ENCODE data around the gene ZBTB38. TPM values are rescaled to one million over a fixed set of nuclear protein-coding genes. Genes with fewer than 3 reads are reported as not detected.

The ZBTB38 gene
- total RNA-seq, 4 donors from 2014 or later: 65.8 to 101 (median 85.9) TPM

- TF ChIP-seq, protein P1, sequence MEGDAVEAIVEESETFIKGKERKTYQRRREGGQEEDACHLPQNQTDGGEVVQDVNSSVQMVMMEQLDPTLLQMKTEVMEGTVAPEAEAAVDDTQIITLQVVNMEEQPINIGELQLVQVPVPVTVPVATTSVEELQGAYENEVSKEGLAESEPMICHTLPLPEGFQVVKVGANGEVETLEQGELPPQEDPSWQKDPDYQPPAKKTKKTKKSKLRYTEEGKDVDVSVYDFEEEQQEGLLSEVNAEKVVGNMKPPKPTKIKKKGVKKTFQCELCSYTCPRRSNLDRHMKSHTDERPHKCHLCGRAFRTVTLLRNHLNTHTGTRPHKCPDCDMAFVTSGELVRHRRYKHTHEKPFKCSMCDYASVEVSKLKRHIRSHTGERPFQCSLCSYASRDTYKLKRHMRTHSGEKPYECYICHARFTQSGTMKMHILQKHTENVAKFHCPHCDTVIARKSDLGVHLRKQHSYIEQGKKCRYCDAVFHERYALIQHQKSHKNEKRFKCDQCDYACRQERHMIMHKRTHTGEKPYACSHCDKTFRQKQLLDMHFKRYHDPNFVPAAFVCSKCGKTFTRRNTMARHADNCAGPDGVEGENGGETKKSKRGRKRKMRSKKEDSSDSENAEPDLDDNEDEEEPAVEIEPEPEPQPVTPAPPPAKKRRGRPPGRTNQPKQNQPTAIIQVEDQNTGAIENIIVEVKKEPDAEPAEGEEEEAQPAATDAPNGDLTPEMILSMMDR (IDR thresholded peaks at IDR 0.05): no peak
- no peak for TF ChIP-seq POLR2AphosphoS5 (IDR thresholded peaks at IDR 0.05)
- TF ChIP-seq POLR2A (IDR thresholded peaks at IDR 0.05): no peak
- TF ChIP-seq EP300 (IDR thresholded peaks at IDR 0.05): no peak
- Histone ChIP-seq H3K27ac (no peak overlapping the region), H3K4me3 (no peak overlapping the region), H3K9me3 (no peaks in the 10 kb centered on the region), H3K36me3 (no peaks in the 10 kb centered on the region), H3K27me3 (no peaks in the 10 kb centered on the region), H3K4me1 (no peaks in the 10 kb centered on the region)
- 62% methylated on average over 5 of the region's 5 CpGs for WGBS
- DNase-seq (ENCODE audit: low spot score in 2 of 2): no peak
Measured at GRCh38 chr3:141346418-141346817, 21.9 kb upstream of the ZBTB38 start.

DNA sequence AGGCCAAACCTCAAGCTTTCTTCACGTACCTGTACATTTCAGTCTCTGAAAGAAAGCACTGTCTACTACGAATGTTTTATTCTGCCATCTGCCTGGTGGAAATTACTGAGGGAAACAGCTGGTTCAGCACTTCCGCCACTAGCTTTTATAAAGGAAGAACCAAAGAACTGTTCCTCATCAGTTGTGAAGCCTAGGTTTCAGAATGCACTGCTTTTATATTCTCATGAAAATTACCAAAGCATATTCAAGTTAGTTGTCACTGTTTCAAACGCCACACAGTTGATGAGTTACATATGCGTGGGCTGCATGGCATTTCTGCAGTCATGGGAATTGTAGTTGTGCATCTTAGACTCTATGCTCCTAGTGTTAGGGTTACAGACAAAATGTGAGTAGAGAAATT is 21.5 kb upstream of the ZBTB38 start:
- H3K27ac ChIP-seq: no peak overlapping the region
- no peaks in the 10 kb centered on the region for H3K4me1 ChIP-seq
- 70% methylated on average over 5 of the region's 5 CpGs for WGBS
- no peaks in the 10 kb centered on the region for H3K27me3 ChIP-seq
- H3K36me3 ChIP-seq: no peaks in the 10 kb centered on the region
- no peak for TF ChIP-seq POLR2A (IDR thresholded peaks at IDR 0.05)
- TF ChIP-seq, protein P1 (IDR thresholded peaks at IDR 0.05): no peak
- TF ChIP-seq POLR2AphosphoS5 (IDR thresholded peaks at IDR 0.05): no peak
- no peak for TF ChIP-seq EP300 (IDR thresholded peaks at IDR 0.05)
- DNase-seq (ENCODE audit: low spot score in 2 of 2): no peak
- H3K4me3 ChIP-seq: no peak overlapping the region
- H3K9me3 ChIP-seq: no peaks in the 10 kb centered on the region

DNA sequence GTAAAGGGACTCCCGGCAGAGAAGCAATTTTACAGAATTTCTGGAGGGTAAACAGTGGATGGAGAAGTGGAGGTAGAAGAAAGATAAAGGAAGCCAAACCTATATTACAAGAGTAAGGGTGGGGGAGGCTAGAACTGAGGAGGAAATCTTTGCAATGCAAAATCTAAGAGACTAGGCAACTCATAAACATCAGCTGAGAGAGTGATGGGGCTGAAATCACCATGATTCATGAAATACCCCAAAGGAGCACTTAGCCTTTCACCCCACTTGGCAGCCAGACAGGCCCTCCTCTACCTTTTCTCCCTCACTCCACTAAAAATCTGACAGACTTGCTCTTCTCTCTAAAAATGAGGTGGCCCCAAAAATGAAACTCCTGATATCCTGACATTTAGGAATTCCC is 19.5 kb upstream of the ZBTB38 start:
- no peak overlapping the region for H3K27ac ChIP-seq
- no peaks in the 10 kb centered on the region for H3K4me1 ChIP-seq
- no peaks in the 10 kb centered on the region for H3K36me3 ChIP-seq
- WGBS: 96% methylated on average over 1 of the region's 1 CpG
- no peak overlapping the region for H3K4me3 ChIP-seq
- H3K9me3 ChIP-seq: no peaks in the 10 kb centered on the region
- TF ChIP-seq POLR2AphosphoS5 (IDR thresholded peaks at IDR 0.05) (no peak), POLR2A (IDR thresholded peaks at IDR 0.05) (no peak), EP300 (IDR thresholded peaks at IDR 0.05) (no peak)
- TF ChIP-seq, protein P1 (IDR thresholded peaks at IDR 0.05): no peak
- no peak for DNase-seq (ENCODE audit: low spot score in 2 of 2)
- H3K27me3 ChIP-seq: no peaks in the 10 kb centered on the region

GRCh38 chr3:141349711-141350110 is 18.6 kb upstream of the ZBTB38 start:
- no peaks in the 10 kb centered on the region for H3K36me3 ChIP-seq
- WGBS: 93% methylated on average over 2 of the region's 2 CpGs

DNA sequence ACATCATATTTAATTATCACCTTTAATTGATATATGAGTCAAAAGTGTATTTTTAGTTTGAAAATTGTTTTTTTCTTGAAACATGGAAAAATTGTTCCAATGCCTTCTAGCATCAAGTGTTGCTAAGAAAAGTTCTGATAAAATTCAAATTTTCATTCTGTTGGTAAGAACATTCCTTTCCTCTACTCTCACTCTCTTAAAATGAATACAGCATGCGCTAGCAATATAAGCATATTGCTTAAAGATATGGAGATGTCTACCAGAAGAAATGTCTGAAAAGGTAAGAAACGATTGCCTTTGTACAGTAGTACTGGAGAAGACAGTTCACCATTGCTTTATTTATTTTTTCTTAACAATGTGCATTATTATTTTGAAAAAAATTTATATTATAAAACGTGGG is 17.6 kb upstream of the ZBTB38 start:
- no peak overlapping the region for H3K27ac ChIP-seq
- DNase-seq (ENCODE audit: low spot score in 2 of 2): no peak
- no peaks in the 10 kb centered on the region for H3K27me3 ChIP-seq
- no peaks in the 10 kb centered on the region for H3K4me1 ChIP-seq
- H3K4me3 ChIP-seq: no peak overlapping the region
- H3K36me3 ChIP-seq: no peaks in the 10 kb centered on the region
- H3K9me3 ChIP-seq: no peaks in the 10 kb centered on the region
- WGBS: 89% methylated on average over 3 of the region's 3 CpGs
- TF ChIP-seq, protein P1 (IDR thresholded peaks at IDR 0.05): no peak
- TF ChIP-seq EP300 (IDR thresholded peaks at IDR 0.05) (no peak), POLR2AphosphoS5 (IDR thresholded peaks at IDR 0.05) (no peak), POLR2A (IDR thresholded peaks at IDR 0.05) (no peak)

More at GRCh38 chr3:141349711-141350110, 18.6 kb upstream of the ZBTB38 start:
- Histone ChIP-seq H3K4me3 (no peak overlapping the region), H3K27ac (no peak overlapping the region), H3K4me1 (no peaks in the 10 kb centered on the region), H3K27me3 (no peaks in the 10 kb centered on the region), H3K9me3 (no peaks in the 10 kb centered on the region)
- no peak for DNase-seq (ENCODE audit: low spot score in 2 of 2)
- TF ChIP-seq POLR2AphosphoS5 (IDR thresholded peaks at IDR 0.05) (no peak), POLR2A (IDR thresholded peaks at IDR 0.05) (no peak), EP300 (IDR thresholded peaks at IDR 0.05) (no peak)
- TF ChIP-seq, protein P1 (IDR thresholded peaks at IDR 0.05): no peak

All from suprapubic skin (tissue), 4 donors.